A549 (cell line): Measurements from ENCODE around the gene CDH4.

Source experiments
- CBX2 ChIP-seq: fragments of 200-600 bp; sonication (generic); IDR thresholded peaks from 2 replicates; pipeline ENCODE4 v1.6.1; 2016; ENCODE audit warnings: low read depth, mild to moderate bottlenecking, borderline replicate concordance
- CTCF ChIP-seq: fragments of >200 bp; sonication (Bioruptor Twin); formaldehyde crosslinking; IDR thresholded peaks from 3 replicates; pipeline ENCODE4 v1.5.1; 2016
- EP300 ChIP-seq, 2 experiments: fragments of >200 bp; sonication (Bioruptor Twin); formaldehyde crosslinking; IDR thresholded peaks; 2 replicates in 1 of 2; 3 replicates in 1 of 2; pipeline ENCODE4 v1.6.1; 2016 to 2017
- JUNB ChIP-seq: fragments of >200 bp; sonication (Bioruptor Twin); formaldehyde crosslinking; IDR thresholded peaks from 2 replicates; pipeline ENCODE4 v1.6.1; 2016
- KDM1A ChIP-seq: fragments of 200-600 bp; sonication (generic); IDR thresholded peaks from 2 replicates; pipeline ENCODE4 v1.6.1; 2016; ENCODE audit warnings: low read depth, mild to moderate bottlenecking
- KDM5A ChIP-seq: fragments of 200-600 bp; sonication (generic); IDR thresholded peaks from 2 replicates; pipeline ENCODE4 v1.6.1; 2016; ENCODE audit warnings: antibody characterized with exemption, mild to moderate bottlenecking
- MAX ChIP-seq: IDR thresholded peaks from 2 replicates; pipeline ENCODE4 v1.6.1; 2012
- POLR2A ChIP-seq: IDR thresholded peaks from 2 replicates; pipeline ENCODE4 v1.6.1; 2012; ENCODE audit warnings: mild to moderate bottlenecking, low read length
- RAD21 ChIP-seq, 2 experiments: fragments of >200 bp in 1 of 2; sonication (Bioruptor Twin) in 1 of 2; formaldehyde crosslinking in 1 of 2; IDR thresholded peaks in 1 of 2; conservative IDR thresholded peaks in 1 of 2; 2 replicates in 1 of 2; 3 replicates in 1 of 2; pipeline ENCODE4 v1.6.1; 2012 to 2018; ENCODE audit warnings: inconsistent platforms in 1 of 2
- RCOR1 ChIP-seq: fragments of 150-350 bp; IDR thresholded peaks from 2 replicates; pipeline ENCODE4 v1.6.1; 2014; ENCODE audit warnings: antibody characterized with exemption, low read length, low read depth
- RFX5 ChIP-seq: fragments of 450-650 bp; IDR thresholded peaks from 2 replicates; pipeline ENCODE4 v1.7.1; 2014; ENCODE audit warnings: antibody characterized with exemption, mild to moderate bottlenecking, moderate library complexity
- USF2 ChIP-seq: fragments of 450-650 bp; IDR thresholded peaks from 2 replicates; pipeline ENCODE4 v1.6.1; 2014; ENCODE audit warnings: antibody characterized with exemption

GRCh38 chr20:61582196-61582923 lies 330.3 kb downstream of the CDH4 start:
- TF ChIP-seq CTCF = no peak
- TF ChIP-seq POLR2A = no peak
- no peak for TF ChIP-seq USF2
- no peak for TF ChIP-seq CBX2
- TF ChIP-seq EP300 (IDR thresholded peaks at IDR 0.05) = no peak
- no peak for TF ChIP-seq RFX5
- no peak for TF ChIP-seq RAD21 (conservative IDR thresholded peaks at IDR 0.05 in 1 of 2, IDR thresholded peaks at IDR 0.05 in 1 of 2)
- no peak for TF ChIP-seq KDM5A
- no peak for TF ChIP-seq MAX
- no peak for TF ChIP-seq RCOR1
- no peak for TF ChIP-seq KDM1A
- TF ChIP-seq JUNB = no peak
